Gastrocnemius medialis (tissue), 4 donors: ENCODE measurements around the gene HSD3B2.

ENCODE experiments used
- POLR2A ChIP-seq, 2 donors: fragments of 450-650 bp; IDR thresholded peaks; one replicate each; pipeline ENCODE4 v1.6.1; 2017; ENCODE audit warnings: antibody characterized with exemption in 2 of 2, mild to moderate bottlenecking in 2 of 2, moderate library complexity in 2 of 2
- TF ChIP-seq, protein P1 (sequence below), 5 experiments: fragments of 450-650 bp in 3 of 5; fragments of 200-600 bp in 2 of 5; sonication (generic) in 2 of 5; IDR thresholded peaks in 4 of 5; conservative IDR thresholded peaks in 1 of 5; 1 replicate in 4 of 5; 2 replicates in 1 of 5; pipeline ENCODE4 v1.5.1; 2016 to 2019; ENCODE audit warnings: antibody characterized with exemption in 5 of 5, mild to moderate bottlenecking in 3 of 5, moderate library complexity in 3 of 5

GRCh38 chr1:119449971-119450370, 35.0 kb downstream of the HSD3B2 start:
- TF ChIP-seq, protein P1, sequence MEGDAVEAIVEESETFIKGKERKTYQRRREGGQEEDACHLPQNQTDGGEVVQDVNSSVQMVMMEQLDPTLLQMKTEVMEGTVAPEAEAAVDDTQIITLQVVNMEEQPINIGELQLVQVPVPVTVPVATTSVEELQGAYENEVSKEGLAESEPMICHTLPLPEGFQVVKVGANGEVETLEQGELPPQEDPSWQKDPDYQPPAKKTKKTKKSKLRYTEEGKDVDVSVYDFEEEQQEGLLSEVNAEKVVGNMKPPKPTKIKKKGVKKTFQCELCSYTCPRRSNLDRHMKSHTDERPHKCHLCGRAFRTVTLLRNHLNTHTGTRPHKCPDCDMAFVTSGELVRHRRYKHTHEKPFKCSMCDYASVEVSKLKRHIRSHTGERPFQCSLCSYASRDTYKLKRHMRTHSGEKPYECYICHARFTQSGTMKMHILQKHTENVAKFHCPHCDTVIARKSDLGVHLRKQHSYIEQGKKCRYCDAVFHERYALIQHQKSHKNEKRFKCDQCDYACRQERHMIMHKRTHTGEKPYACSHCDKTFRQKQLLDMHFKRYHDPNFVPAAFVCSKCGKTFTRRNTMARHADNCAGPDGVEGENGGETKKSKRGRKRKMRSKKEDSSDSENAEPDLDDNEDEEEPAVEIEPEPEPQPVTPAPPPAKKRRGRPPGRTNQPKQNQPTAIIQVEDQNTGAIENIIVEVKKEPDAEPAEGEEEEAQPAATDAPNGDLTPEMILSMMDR (IDR thresholded peaks at IDR 0.05 in 4 of 5, conservative IDR thresholded peaks at IDR 0.05 in 1 of 5), result no peak
- TF ChIP-seq POLR2A (IDR thresholded peaks at IDR 0.05), result no peak
